HG03354 (cell line): ENCODE results near the gene WDR55.
A peak's percentile ranks its signal among the peaks of the same experiment; 100 is the strongest.
"Not testable (repeated sequence)": the region's sequence is repeated elsewhere in the genome, so short reads cannot be mapped to it uniquely, and the experiment has no call there.

Experiments used
- ATAC-seq: cut with Tn5 transposase; IDR thresholded peaks from one replicate; pipeline ENCODE4 v1.9.1; 2021; ENCODE audit warnings: mild to moderate bottlenecking; ENCODE audit not compliant: unreplicated experiment, poor library complexity, severe bottlenecking

The WDR55 gene

DNA sequence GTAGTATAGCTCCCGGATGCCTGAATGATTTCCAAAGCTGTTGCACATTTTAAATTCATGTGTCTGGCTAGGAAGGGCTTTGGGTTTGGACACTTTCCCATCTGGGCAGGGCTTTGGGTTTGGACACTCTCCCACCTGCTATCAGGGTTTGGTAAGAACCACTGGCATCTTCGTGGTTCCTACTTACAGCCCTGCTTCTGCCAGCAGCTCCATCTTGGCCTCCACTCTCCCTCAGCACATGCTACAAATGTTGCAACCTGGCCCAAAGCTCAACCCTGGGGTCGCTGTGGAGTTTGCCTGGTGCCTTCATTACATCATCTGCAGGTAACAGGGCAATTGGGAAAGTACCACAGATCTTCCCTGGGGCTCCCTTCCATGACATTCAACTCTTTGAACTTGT is 22.0 kb upstream of the WDR55 start:
- ATAC-seq: no peak

DNA sequence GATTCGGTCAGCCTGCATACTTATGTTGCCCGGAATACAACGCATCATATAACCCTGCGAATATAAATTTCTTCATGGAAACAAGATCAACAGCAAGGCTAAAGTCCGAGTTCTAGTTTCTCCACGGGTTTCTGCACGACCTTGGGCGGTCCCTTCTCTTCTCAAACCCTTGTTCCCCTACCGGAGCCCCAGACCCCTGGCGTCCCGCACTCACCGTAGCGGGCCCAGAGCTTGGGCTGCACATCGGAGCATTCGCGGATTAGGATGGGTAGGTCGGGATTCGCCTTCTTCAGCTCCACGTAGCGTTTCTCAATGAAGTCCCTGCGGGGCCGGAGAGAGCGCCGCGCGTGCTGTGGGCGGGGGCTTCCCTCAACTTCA is 17.7 kb upstream of the WDR55 start:
- peak; percentile 44 for ATAC-seq

DNA sequence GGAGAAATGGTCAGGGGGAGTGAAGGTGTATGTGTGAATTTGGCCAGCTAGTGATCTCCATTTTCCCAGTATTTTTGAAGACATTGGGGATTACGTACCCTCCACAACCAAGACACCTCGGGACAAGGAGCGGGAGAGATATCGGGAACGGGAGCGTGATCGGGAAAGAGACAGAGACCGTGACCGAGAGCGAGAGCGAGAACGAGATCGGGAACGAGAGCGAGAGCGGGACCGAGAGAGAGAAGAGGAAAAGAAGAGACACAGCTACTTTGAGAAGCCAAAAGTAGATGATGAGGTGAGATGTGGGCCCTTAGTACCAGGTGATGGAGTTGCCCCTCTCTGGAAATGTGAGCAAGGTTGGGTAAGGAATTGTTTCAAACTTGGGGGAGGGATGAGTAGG is 5.8 kb upstream of the WDR55 start:
- no peak for ATAC-seq

DNA sequence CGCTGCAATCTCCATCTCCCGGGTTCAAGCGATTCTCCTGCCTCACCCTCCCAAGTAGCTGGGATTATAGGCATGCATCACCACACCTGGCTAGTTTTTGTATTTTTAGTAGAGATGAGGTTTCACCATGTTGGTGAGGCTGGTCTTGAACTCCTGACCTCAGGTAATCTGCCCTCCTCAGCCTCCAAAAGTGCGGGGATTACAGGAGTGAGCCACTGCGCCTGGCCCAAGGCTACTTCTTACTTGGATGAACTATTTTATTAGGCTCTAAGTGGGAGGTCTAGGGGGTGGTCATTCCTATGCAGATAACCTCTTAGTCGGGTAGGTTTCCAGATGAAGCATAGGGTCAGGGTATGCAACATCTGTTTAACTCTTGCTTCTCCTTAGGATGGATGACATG is 4.3 kb upstream of the WDR55 start:
- ATAC-seq: not testable (repeated sequence)

DNA sequence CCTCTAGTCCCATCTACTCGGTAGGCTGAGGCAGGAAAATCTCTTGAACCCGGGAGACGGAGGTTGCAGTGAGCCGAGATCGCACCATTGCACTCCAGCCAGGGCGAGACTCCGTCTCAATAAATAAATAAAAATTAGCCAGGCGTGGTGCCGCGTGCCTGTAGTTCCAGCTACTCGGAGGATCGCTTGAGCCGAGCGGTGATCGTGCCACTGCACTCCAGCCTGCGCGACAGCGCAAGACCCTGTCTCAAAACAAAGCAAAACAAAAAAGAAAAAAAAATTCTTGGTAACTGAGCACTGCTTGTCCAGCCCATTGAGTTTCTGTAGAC is 710 bp upstream of the WDR55 start:
- no peak for ATAC-seq

DNA sequence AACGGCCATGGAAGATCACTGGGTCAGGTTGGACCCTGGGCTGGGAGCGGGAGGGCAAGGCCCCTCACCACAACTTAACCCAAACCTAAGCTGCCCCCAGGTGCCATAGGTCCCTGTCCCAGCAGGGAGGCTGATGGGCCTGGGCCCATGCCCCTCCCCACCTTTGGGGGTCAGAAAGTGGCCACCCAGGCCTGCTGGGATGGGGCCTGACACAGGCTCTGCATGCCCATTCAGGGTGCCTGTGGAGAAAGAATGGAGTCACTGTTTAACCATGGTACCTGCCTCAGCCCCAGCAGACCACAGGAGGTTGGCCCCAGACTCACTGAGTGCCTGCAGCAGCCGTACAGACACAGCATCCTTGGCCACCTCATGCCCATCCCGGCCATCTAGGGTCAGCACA is 6.3 kb downstream of the WDR55 start:
- ATAC-seq: not testable (repeated sequence)

DNA sequence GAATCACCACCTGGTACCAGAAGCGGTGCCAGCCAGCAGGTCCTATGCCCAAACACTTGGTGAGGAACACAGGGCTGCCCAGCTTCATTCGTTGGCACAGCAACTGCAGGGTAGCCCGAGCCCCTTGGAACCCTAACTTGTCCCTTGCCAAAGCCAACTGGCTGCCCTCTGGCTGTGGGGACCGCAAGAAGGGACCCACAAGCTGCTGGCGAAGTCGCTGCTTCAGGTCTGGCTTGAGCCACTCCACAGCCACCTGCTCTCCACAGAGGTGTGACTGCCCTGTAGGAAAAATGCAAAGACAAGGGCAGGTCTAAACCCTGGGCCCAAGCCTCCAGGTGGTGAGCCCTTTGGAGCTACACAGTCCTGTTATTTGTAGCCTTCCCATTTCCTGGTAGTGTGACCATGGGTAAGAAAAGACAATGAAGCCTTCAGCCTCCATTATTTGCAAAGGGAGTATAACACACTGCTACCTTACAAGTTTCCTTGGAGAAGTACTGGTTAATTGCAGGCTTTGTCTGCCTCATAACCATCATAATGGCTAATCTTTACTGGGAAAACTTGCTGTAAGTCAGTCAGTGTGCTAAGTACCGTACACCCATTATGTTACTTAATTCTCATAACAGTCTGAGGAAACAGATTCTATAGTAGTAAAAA is 6.9 kb downstream of the WDR55 start:
- ATAC-seq: no peak

DNA sequence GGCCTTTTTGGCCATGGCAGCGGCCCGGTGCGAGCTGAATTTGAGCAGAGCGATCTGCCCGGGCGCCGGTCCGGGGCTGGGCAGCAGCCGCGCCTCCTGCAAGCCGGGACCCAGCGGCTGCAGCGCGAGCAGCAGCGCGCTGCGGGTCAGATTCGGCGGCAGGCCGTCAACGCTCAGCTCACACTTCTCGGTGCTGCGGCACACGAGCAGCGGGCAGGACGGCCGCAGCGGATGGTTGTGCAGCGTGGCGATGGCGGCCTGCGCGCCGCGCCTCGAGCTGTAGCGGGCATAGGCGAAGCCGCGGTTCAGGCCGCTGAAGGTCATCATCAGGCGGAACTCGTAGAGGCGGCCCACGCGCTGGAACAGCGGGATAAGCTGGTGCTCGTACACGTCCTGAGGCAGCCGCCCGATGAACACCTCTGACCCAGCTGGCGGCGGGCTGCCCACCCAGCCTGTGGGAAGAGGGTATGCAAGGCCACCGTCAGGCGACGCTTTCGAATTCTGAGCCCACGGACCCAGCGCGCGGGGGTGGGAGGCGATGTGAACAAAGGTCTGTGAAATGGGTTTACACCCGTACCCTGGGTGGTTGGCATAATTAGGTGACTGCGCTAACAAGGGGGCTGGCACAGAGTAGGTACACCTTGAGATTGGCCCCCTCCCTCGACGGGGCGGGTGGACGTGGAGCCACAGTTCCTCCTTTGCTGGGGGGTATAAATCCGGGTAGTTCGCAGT is 7.9 kb downstream of the WDR55 start:
- ATAC-seq: no peak

DNA sequence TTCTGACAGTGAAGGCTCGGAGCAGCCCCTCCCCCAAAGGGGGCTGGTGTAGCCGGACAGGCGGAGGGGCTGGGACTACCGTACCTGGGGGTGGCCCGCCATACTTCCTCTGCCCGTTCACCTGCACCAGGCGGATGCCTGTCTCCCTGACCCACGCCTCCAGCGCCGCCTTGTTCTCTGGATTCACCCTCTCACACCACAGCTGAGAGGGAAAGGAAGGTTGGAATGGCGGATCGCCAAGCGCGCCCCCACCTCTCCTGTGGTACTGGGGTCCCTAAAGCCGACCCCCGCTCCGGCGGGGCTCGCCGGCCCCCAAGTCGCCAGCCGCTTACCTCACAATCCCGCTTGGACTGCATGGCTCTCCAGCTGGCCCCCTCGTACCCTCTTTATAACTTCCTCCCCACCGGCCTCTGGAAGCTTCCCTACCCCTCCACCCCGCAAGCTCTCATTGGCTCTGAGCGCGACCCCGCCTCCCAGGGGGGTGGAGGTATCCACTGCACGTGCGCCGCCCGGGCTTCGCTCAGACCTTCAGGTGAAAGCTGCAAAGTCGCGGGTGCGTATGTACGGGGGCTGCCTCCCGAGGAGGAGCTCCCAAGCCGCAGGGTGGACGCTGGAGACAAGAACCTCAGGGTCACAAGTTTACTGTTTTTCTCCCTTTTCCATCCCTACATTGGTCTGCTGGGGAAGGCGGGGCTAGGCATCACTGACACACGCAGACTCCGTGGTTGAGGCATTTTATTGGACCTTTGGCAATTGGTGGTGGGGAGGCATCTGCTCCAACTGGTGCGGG is 8.7 kb downstream of the WDR55 start, which contains the start of gene DND1:
TSS of gene DND1 (minus strand) at position 390 of the 790 bp plus-strand sequence. CDS start at position 356, 34 bp downstream.
- no peak for ATAC-seq

DNA sequence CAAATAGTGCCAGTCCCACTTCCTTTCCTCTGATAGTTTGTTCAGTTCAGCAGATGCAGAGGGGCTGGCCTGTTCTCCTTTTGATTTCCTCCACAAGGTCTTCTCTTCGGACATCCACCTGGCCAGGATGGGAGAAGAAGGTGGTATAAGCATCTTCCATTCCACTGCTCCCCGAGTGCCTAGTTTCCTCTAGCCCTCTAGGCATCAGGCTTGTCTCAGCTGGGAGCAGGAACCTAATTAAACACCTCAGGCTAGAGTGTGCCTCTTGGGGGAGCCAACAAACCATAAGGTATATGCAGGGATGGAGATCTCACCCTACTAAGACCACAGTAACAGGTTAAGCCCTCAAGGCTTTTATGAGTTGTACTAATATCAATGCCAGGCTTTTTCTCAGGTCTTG is 9.5 kb downstream of the WDR55 start:
- ATAC-seq: no peak

DNA sequence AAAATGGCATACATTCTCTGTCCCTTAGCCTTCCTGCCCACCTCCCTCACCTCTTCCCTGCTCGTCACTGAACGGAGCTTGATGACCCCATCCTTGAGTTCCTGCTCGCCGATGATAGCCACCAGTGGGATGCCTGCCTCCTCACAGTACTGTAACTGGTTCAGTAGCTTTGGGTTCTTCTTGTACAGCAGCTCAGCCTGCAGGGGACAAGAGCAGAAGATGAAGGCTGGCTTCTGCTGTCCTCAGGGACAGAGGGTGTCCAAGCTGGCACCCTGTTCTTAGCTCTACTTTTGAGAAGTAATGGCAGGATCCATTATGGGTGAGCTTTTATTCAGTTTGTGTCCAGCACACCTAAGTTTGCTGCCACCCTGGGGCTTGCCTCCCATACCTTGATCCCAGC is 9.9 kb downstream of the WDR55 start:
- ATAC-seq: no peak

DNA sequence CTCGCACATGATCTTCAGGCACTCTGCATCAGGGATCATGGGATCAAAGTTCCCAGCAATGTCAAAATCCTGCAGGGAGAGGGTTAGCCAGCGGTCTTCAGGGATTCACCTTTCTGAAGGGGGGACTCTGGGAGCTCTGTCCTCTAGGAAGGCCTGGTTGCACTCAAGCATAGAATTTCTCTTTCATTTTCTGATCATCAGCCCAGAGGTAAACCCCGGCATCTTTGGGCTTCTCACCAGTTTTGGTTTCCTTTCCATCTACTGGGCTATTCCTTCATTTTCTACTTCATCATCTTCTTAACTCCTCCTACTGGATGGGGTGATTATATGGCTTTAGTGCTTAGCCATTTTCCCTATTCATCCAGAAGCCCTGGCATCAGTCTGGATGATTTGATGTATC is 13.2 kb downstream of the WDR55 start:
- ATAC-seq: peak; percentile 75

DNA sequence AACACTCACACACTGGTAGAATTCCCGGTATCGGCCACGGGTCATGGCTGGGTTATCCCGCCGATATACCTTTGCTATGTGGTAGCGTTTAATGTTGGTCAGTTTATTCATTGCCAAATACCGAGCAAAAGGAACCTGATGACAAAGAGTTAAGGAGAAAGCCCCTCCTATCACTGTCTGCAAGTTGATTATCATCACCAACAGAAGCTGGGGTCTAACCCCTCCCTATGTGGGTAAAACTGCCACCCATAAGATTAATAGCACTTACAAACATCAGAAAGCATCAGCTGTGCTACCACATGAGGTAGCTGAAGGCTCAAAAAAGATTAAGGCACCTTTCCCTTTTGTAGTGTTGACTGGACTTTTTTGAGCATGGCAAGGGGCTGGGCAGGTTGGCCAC is 14.3 kb downstream of the WDR55 start:
- no peak for ATAC-seq

DNA sequence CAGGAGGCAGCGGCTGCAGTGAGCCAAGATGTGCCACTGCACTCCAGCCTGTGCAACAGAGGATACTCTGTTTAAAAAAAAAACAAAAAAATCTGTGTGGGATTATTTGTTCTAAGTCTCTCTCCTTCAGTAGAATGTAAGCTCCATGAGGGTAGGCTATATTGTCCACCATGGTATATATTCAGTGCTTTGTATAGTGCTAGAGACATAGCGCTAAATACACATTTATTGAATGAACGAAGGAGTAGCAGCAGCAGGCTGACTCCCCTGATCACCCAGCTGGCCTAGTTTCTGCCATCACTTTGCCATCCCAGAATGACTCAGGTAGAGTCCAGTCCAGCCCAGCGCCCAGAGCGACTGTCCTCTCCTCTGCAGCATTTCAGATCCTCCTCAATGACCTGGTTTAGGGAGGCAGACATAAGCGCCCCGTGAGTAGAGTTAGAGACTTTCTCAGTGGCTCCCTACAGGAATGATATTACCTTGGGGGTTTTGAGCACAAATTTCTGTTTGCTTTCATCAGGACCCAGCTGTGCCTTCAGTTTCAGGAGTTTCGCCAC is 25.8 kb downstream of the WDR55 start:
- peak; percentile 1 for ATAC-seq

DNA sequence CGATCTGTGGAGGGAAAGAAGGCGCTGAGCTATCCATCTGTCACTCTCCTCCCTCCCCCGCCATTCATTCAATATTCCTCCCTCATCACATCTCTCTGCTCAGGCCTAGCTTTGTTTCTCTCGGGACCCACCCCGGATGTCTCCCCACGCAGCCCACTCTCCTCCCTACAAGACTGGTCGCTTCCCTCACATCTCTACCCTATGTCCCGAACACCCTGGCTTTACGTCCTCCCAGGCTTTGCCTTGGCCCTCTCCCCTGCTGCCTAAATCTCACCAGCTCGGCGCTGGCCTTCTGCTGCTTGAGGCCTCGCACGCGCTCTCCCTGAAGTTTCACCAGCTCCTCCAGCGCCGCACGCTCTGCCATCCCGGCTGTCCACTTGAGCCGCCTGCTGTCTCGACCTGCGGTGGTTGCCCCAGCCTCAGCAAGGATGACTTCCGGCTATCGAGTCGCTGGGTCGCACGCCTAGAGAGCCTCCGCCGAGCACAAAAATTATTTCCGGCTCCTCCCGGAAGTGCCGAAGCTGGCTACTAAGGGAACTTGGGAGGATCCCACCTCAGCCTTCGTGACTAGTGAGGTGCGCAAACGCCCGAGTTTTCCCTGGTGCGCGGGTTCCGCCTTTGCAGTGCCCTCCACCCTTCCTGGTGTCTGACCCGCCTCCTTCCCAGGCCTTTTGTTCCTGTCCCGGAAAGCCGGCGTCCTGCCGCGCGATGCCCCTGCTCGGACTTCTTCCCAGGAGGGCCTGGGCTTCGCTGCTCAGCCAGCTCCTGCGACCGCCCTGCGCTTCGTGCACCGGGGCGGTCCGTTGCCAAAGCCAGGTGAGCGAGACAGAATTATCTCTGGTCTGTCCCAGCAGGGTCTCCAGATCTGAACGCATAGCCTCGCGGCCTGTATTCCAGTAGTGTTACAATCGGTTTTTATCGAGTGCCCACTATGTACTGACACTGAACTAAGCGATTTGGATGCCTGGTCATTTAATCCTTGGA is 26.5 kb downstream of the WDR55 start, which contains the start of the genes HARS1 and HARS2:
TSS of gene HARS1 (minus strand) at position 430 of the 984 bp plus-strand sequence. CDS start at position 364, 66 bp downstream.
TSS of gene HARS2 (plus strand) at position 515 of the 984 bp plus-strand sequence. CDS start at position 709, 194 bp downstream.
- ATAC-seq: peak; percentile 98

DNA sequence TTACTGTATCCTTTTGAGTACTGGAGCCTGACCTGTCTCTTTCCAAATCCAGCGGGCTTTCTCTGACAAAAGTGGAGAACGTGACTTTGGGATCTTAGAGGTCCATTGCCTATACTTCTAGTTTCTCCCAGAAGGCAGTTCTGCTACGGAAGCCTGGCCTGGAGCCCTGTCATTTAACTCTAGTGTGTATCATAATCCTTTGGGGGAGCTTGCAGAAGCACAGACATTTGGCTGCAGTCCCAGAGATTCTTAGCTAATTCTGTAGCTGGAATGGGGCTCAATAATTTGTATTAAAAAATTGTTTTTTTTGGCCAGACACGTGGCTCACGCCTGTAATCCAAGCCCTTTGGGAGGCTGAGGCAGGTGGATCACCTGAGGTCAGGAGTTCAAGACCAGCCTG is 29.6 kb downstream of the WDR55 start:
- ATAC-seq: no peak

DNA sequence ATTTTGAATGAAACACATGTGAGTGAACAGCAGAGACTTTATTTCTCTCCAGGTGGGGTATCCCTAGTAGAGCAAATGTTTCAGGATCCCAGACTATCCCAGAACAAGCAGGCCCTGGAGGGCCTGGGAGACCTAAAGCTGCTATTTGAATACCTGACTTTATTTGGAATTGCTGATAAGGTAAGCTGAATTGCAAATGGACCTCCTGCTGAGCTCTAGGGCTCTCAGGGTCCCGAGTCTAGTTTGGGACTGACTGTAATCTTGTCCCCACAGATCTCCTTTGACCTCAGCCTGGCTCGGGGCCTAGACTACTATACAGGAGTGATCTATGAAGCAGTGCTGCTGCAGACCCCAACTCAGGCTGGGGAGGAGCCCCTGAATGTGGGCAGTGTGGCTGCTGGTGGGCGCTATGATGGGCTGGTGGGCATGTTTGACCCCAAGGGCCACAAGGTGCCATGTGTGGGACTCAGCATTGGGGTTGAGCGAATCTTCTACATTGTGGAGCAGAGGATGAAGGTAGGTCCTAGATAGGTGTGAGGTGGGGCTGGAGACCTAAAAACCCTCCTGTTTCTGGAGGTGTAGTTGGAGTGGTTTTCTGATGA is 32.3 kb downstream of the WDR55 start:
- no peak for ATAC-seq

DNA sequence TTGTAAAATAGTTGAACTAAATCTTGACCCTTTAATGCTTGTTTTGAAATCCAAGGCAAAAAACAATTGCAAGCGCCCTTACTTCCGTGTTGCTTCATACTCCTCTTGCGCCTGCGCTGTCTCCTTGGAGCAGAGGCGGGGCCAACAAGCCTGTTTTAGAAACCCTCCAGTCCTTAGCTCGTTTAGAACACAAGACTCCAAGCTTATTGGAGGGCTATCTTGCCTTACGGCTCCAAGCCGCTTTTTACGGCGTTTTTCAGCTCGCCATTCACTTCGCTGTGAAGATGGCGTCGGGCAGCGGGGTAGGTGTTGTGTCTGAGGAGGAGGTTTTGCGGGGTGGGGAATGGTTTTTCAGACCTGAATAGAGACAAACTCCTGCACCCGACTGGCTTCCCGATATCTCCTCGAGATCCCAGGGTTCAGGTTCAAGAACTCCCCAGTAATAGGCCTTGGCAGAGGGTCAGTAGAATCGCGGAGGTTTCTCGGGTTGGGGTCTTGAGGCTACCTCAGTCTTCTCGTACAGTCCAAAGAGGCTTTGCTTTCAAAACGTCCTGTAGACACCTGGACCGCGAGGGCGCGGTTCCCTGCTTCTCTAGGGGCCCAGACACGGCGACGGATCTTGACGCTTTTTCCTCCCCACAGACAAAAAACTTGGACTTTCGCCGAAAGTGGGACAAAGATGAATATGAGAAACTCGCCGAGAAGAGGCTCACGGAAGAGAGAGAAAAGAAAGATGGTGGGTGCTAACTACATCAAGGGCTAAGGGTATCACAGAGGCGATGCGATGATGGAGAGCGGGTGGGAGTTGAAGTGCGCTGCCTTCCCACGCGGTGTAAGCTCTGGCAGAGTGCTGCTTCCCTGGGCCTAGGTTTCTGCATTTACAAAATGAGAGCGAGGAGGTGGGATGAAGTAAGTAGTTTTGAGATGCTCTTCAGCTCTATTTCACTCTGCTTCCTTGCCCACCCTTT is 35.8 kb downstream of the WDR55 start, which contains the start of gene ZMAT2:
TSS of gene ZMAT2 (plus strand) at position 271 of the 968 bp plus-strand sequence. CDS start at position 285, 14 bp downstream.
- peak; percentile 98 for ATAC-seq
